DMS153 treated with DMSO at 0.1 percent for 48 hours (cell line): ENCODE data around the gene VGLL4.

Experiments
- DNase-seq: peaks from one replicate; lab custom pipeline; 2025; ENCODE audit not compliant: unreplicated experiment; lab: John Stamatoyannopoulos, UW

Gene VGLL4

DNA sequence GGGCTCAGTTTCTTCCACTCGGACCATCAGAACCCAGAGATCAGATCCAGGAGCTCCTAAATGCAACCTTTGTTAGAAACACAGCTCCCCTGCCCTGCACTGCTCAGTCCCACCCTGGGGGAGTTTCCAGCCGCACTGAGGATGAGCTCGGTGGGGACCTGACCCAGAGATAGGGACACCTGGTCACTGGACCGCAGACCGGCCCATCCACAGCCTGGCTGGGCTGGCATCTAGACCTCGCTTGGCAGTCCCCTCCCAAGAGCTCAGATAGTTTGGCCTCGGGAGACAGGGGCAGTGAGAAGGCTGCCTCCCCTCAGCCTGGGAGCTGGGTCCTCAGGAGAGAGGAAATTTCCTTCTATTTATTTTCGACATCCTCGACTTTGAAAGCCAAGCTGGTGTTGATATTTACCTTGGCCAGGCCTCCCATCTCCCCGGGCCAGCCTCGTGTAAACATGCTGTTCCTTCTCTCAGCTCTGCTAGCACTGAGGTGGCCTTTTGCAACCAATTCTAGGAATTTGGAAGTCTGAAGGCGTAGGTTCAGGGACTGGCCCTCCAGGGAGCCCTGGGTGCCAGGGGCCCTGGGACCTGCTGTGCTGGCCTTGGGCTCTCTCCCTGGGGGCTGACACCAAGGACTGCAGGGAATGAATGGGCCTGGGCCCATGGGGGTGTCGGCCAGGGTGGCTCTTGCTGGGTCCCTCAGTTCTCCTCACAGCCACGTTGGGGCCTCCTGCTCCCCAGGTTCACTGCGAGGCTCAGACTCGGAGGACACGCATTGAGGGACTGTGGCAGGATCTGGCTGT, 90.1 kb downstream of the VGLL4 start:
- DNase-seq, result no peak

- DNase-seq, result no peak
Observed at GRCh38 chr3:11552289-11553264, 91.1 kb downstream of the VGLL4 start.

DNA sequence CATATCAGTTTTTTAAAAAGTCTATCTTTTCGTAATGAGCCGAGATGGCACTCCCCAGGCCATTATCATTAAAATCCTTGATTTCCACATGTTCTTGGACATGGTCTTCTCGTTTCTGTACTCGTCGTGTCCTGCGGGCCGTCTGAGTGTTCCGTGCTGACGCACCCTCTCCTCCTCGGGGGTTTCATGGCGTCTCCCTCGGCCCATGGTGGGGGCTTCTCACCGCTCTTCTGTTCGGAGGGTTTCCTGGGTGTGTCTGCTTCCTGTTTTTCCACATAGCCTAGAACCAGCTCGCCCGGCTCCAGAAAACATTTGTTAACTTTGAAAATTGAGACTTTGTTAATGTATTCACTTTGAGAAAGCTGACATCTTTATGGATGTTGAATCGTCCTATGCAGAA, 92.7 kb downstream of the VGLL4 start:
- DNase-seq, result no peak

DNA sequence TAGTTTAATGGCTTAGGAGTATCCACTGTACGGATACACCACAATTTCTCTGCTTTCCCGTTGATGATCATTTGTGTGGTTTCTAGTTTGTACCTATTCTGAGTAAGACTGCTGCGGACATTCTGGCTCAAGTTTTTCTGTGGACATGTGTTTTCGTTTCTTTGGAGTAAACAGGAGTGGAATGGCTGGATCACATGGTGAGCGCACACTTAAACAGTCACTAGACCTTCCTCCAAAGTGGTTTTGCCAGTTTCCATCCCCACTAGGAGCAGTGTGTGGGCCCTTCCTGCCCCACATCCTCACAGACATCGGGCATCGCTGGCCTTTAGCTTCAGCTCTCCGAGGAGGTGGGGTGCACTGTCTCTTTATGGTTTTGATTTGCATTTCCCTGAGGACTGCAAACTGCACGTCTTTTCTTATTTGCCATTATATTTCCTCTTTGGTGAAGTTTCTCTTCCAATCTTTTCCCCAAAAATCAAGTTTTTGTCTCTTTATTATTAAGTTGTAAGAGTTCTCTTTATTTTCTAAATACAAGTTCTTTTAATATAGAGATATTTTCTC, 94.1 kb downstream of the VGLL4 start:
- DNase-seq, result no peak

- DNase-seq, result no peak
Observed at GRCh38 chr3:11548721-11549131, 95.0 kb downstream of the VGLL4 start.

- no peak for DNase-seq
Observed at GRCh38 chr3:11547498-11547897, 96.2 kb downstream of the VGLL4 start.

GRCh38 chr3:11546657-11547302, 96.9 kb downstream of the VGLL4 start:
- DNase-seq, result no peak

GRCh38 chr3:11545186-11545851, 98.4 kb downstream of the VGLL4 start:
- no peak for DNase-seq

DNA sequence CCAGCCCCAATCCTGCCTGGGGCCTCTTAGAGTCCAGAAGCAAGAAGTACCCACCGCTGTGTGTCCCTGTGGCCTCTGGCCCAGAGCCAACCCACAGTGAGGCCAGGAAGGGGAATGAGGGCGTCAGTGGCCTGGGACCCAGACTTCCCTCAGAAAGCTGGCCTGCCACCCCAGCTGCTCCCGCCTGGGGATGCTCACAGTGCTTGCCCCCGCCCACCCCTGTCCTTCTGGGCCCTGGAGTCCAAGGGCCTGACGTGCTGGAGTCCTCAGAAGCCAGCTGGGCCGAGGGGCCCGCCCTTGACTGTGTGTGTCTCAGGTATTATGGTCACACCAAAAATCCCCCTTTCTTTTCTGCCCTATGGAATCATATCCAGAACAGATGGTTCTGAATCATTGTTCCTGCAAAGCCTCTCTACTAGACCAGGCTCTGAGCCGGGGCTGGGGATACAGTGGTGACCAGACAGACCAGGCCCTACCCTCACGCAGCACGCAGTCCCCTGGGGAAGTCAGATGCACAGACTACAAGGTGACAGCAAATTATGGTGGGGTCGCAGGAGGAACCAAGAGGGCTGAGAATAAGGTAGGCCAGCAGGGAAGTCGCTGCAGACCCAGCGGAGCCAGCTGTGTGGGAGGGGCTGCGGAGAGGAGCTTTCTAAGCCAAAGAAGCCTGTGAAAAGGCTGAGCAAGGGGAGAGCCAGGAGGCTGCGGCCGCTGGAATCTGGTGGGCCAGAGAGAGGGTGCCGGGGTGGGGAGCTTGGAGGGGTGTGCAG, 99.1 kb downstream of the VGLL4 start:
- DNase-seq, result no peak

DNA sequence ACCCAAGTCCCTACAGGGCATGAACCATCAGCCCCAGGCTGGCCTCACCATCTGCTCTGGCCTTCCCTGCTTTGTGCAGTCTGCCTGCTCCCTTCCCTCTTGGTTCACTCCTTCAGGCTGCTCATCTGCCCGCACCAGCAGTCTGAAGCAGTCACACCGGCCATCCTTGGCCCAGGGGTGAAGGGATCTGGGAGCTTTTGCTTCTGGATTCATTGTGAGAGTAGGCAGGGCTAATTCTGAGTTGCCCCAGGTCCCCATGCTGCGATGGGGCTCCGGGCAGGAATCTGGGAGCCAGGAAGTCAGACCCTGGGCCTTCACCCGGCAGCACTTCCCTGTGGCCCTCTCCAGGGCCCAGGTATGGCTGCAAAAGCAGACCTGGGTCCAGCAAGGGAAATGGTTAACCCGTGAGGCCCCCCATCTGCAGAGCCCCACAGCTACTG, 99.7 kb downstream of the VGLL4 start:
- no peak for DNase-seq

GRCh38 chr3:11543141-11543947, 100.4 kb downstream of the VGLL4 start:
- DNase-seq, result no peak

DNA sequence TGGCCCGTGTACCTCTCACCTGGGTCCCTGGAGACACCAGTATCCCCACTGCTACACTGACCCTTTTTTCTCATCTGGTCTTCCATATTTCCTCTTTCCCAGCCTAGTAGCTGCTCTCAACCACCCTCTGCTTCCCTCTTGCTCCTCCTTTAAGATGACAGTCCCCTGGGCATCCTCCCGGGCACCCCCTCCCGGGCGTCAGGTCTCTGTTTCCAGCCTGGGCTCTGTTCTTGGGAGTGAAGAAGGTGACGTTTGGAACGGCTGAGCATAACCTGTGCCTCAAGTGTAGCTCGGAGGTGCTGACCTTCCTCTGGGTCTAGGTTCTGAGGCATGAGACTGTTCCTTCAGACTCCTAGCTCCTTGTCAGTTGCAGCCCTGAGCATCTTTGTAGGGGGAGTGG, 101.2 kb downstream of the VGLL4 start:
- DNase-seq, result no peak

DNA sequence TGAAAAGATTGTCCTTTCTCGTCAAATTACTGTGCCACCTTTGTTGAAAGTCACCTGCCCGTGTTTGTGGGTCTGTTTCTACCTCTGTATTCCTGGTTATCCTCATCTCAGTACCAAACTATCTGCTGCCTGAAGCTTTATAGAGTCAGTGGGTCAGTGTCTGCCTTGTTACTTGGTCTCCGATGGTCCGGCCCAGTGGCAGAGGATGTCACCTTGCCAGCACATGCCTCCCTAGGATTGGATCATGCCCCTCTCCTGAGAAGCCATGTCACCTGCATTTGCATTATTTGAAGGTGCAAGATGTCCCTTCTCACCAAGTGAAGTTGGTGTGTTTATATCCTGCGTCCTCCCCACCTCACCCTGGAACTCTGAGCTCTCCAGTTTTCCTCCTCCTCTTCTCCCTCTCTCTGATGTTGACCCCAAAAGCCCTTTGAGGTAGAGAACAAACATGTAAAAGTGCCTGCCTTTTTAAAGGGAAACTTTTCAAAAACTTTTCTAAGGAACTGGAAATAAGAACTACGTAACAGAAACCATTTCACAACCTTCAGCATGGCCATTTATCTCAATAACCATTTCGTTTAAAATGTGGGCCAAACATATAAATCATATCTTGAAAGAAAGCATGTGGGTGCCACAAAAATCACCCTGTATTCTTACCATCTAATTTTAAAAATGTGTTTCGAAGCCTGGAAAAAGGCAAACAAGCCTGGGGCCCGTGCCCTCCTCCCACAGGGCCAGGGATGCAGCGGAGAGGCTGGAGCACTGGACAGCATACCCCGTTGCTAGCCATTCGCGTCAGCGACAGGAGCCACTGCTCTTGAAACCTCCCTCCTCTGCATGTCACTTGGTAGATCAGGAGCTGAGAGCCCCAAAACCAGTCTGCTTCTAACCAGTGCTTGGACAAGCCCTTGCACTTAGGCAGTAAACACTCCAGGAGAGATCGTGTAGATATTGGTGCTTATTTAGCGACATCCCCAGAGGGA, 102.1 kb downstream of the VGLL4 start:
- DNase-seq, result no peak

DNA sequence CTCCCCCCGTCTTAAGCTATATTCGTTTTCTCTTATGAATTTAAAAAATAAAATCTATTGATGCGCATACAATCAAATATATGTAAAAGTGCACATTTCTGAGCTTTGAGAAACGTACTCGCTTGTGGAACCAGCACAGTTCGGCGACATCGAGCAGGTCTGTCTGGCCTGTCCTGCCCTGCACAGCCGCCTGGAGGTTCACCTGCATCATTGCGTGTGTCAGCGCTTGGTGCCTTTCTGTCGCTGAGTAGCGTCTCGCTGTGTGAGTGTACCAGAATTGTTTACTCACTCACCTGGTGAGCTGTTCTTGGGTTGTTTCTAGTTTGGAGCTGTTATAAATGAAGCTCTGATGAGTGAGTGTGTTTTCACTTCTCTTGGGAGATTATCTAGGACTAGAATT, 104.0 kb downstream of the VGLL4 start:
- DNase-seq, result peak; percentile 13

DNA sequence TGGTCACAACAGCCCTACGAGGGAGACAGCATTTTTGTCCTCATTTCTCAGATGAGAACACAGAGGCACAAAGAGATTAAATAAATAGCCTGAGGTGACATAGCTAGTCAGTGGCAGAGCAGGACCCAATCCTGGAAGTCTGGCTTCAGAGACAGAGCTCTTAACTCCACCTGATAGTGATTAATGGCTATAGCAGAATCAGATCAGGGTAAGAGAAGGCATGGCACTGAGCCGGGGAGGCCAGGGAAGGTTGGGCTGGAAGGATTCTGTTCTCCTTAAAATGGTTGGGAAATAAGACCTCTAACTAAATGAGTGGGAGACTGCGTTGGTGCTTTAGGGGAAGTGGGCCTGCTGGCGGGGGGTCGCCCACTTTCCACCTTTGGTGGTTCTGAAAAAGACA, 104.5 kb downstream of the VGLL4 start:
- no peak for DNase-seq

GRCh38 chr3:11538581-11538980, 105.1 kb downstream of the VGLL4 start:
- no peak for DNase-seq

GRCh38 chr3:11536936-11537612, 106.6 kb downstream of the VGLL4 start:
- no peak for DNase-seq
